OCI-LY7 (cell line): Measurements from ENCODE around the gene DIAPH3.

ENCODE experiments used
- CTCF ChIP-seq: fragments of 200-600 bp; sonication (generic); conservative IDR thresholded peaks from 2 replicates; pipeline ENCODE4 v1.5.1; 2014; ENCODE audit warnings: mild to moderate bottlenecking, antibody characterized with exemption, low read length, moderate library complexity, mixed read lengths
- EZH2phosphoT487 ChIP-seq: fragments of 200-600 bp; sonication (generic); IDR thresholded peaks from 2 replicates; pipeline ENCODE4 v1.6.1; 2018; ENCODE audit warnings: low read depth, borderline replicate concordance, mild to moderate bottlenecking, mixed run types, antibody characterized with exemption, low read length, moderate library complexity, mixed read lengths

GRCh38 chr13:59823486-59823885 lies 340.2 kb downstream of the DIAPH3 start:
- no peak for TF ChIP-seq CTCF
- TF ChIP-seq EZH2phosphoT487 = no peak
